H1 (cell line): ENCODE data around the gene PRSS21. TPM values are rescaled to one million over a fixed set of nuclear protein-coding genes. Genes with fewer than 3 reads are reported as not detected.

ENCODE experiments used
- CTCF ChIA-PET: fragments of 300-600 bp; sonication (Branson Sonifier 250); formaldehyde crosslinking; loops from one replicate; lab custom pipeline; 2021; ENCODE audit not compliant: partially characterized antibody; lab: Charles Lee
- POLR2A ChIA-PET: fragments of 300-600 bp; sonication (Branson Sonifier 250); formaldehyde crosslinking; loops from one replicate; lab custom pipeline; 2021; ENCODE audit warnings: inconsistent platforms; ENCODE audit not compliant: partially characterized antibody; lab: Charles Lee
- DNase-seq, 2 experiments: peaks; one replicate each; pipeline versions ENCODE4 v3.0.0 to v3.0.0-alpha.2; 2010 to 2022; ENCODE audit warnings: low spot score in 2 of 2, low read depth in 1 of 2, mixed read lengths in 1 of 2
- FAIRE-seq: peaks from 2 replicates; lab custom pipeline; 2011; peaks lifted over from hg19 to GRCh38; lab: Jason Lieb, UNC
- H2AFZ ChIP-seq: 2 replicates; pipeline ENCODE4 v1.8.1; 2012; ENCODE audit warnings: low read length, inconsistent platforms
- H2AK5ac ChIP-seq: 2 replicates; pipeline ENCODE4 v1.6.1; 2013; ENCODE audit warnings: low read depth, low read length
- H2BK120ac ChIP-seq: replicated peaks from 2 replicates; pipeline ENCODE3; 2013; ENCODE audit warnings: low read depth, low read length, inconsistent platforms
- H2BK12ac ChIP-seq: 2 replicates; pipeline ENCODE4 v1.6.1; 2013; ENCODE audit warnings: low read depth, low read length
- H2BK15ac ChIP-seq: 2 replicates; pipeline ENCODE4 v1.6.1; 2013; ENCODE audit warnings: low read length
- H2BK20ac ChIP-seq: 2 replicates; pipeline ENCODE4 v1.6.1; 2013; ENCODE audit warnings: low read length
- H2BK5ac ChIP-seq: 2 replicates; pipeline ENCODE4 v1.6.1; 2013; ENCODE audit warnings: low read depth, low read length
- H3K14ac ChIP-seq: 2 replicates; pipeline ENCODE4 v1.6.1; 2013; ENCODE audit warnings: inconsistent platforms; ENCODE audit not compliant: insufficient read length
- H3K18ac ChIP-seq: 2 replicates; pipeline ENCODE4 v1.6.1; 2013; ENCODE audit warnings: low read length; ENCODE audit errors: extremely low read depth
- H3K23ac ChIP-seq: 2 replicates; pipeline ENCODE4 v1.6.1; 2013; ENCODE audit warnings: inconsistent platforms; ENCODE audit not compliant: insufficient read length
- H3K23me2 ChIP-seq: 2 replicates; pipeline ENCODE4 v1.6.1; 2013; ENCODE audit warnings: low read depth, low read length
- H3K27ac ChIP-seq: 2 replicates; pipeline ENCODE4 v1.6.1; 2011; ENCODE audit warnings: low read depth, low read length, inconsistent platforms
- H3K27me3 ChIP-seq, 4 experiments: replicated peaks in 1 of 4; 1 replicate in 1 of 4; 2 replicates in 3 of 4; pipeline versions ENCODE4 v1.6.1 to v1.8.1; 2011 to 2013; ENCODE audit warnings: low read length in 3 of 4, mild to moderate bottlenecking in 3 of 4, inconsistent platforms in 2 of 4, mixed read lengths in 2 of 4, moderate library complexity in 1 of 4; ENCODE audit not compliant: control insufficient read depth in 3 of 4, insufficient read depth in 3 of 4; ENCODE audit errors: extremely low read depth in 1 of 4
- H3K36me3 ChIP-seq, 4 experiments: 2 replicates each; pipeline versions ENCODE4 v1.6.1 to v1.8.1; 2011 to 2013; ENCODE audit warnings: mild to moderate bottlenecking in 4 of 4, low read length in 3 of 4, moderate library complexity in 2 of 4, control low read depth in 1 of 4, inconsistent platforms in 1 of 4; ENCODE audit not compliant: insufficient read depth in 4 of 4, control insufficient read depth in 2 of 4
- H3K4ac ChIP-seq: replicated peaks from 2 replicates; pipeline ENCODE3; 2013; ENCODE audit warnings: low read length, low read depth, mixed read lengths, inconsistent platforms; ENCODE audit not compliant: insufficient read length
- H3K4me1 ChIP-seq, 4 experiments: replicated peaks in 1 of 4; 1 replicate in 1 of 4; 2 replicates in 3 of 4; pipeline versions ENCODE4 v1.6.1 to v1.8.1; 2011 to 2013; ENCODE audit warnings: low read length in 3 of 4, inconsistent platforms in 2 of 4, mixed read lengths in 1 of 4; ENCODE audit not compliant: insufficient read depth in 4 of 4, control insufficient read depth in 3 of 4
- H3K4me2 ChIP-seq, 2 experiments: 2 replicates each; pipeline versions ENCODE4 v1.6.1 to v1.8.1; 2011 to 2013; ENCODE audit warnings: low read depth in 2 of 2, low read length in 2 of 2, control low read depth in 1 of 2, inconsistent platforms in 1 of 2, mild to moderate bottlenecking in 1 of 2; ENCODE audit not compliant: insufficient read depth in 1 of 2
- H3K4me3 ChIP-seq, 4 experiments: fragments of 200-600, 300-600 bp in 1 of 4; sonication (generic), shearing (Covaris generic), sonication (Bioruptor Twin) in 1 of 4; 2 replicates each; pipeline versions ENCODE4 v1.5.1 to v1.8.1; 2011 to 2016; ENCODE audit warnings: low read length in 4 of 4, low read depth in 3 of 4, control low read depth in 2 of 4, inconsistent platforms in 2 of 4, mild to moderate bottlenecking in 2 of 4, mixed read lengths in 1 of 4, moderate library complexity in 1 of 4; ENCODE audit not compliant: insufficient read depth in 2 of 4; ENCODE audit errors: extremely low read depth in 1 of 4
- H3K56ac ChIP-seq: replicated peaks from 2 replicates; pipeline ENCODE3; 2013; ENCODE audit warnings: low read depth, mild to moderate bottlenecking, mixed read lengths, low read length, inconsistent platforms; ENCODE audit not compliant: insufficient read length
- H3K79me1 ChIP-seq: 2 replicates; pipeline ENCODE4 v1.6.1; 2013; ENCODE audit warnings: low read depth, low read length, control low read depth
- H3K79me2 ChIP-seq, 2 experiments: 2 replicates each; pipeline versions ENCODE4 v1.6.1 to v1.8.1; 2012 to 2013; ENCODE audit warnings: low read length in 2 of 2, mild to moderate bottlenecking in 2 of 2, inconsistent platforms in 1 of 2; ENCODE audit not compliant: insufficient read depth in 2 of 2, control insufficient read depth in 1 of 2
- H3K9ac ChIP-seq, 4 experiments: replicated peaks in 1 of 4; 1 replicate in 1 of 4; 2 replicates in 3 of 4; pipeline versions ENCODE4 v1.6.1 to v1.8.1; 2011 to 2013; ENCODE audit warnings: low read depth in 3 of 4, low read length in 3 of 4, control low read depth in 2 of 4, mild to moderate bottlenecking in 2 of 4, moderate library complexity in 2 of 4, inconsistent platforms in 1 of 4; ENCODE audit errors: extremely low read depth in 1 of 4
- H3K9me3 ChIP-seq, 2 experiments: 2 replicates each; pipeline versions ENCODE4 v1.6.1 to v1.8.1; 2012 to 2013; ENCODE audit warnings: mild to moderate bottlenecking in 2 of 2, moderate library complexity in 2 of 2, control low read depth in 1 of 2, inconsistent platforms in 1 of 2, low read depth in 1 of 2, low read length in 1 of 2, mixed read lengths in 1 of 2; ENCODE audit not compliant: insufficient read depth in 2 of 2
- H4K20me1 ChIP-seq, 2 experiments: replicated peaks in 1 of 2; 2 replicates each; pipeline versions ENCODE3 to v1.8.1; 2011 to 2013; ENCODE audit warnings: inconsistent platforms in 2 of 2, low read length in 2 of 2, mild to moderate bottlenecking in 1 of 2; ENCODE audit not compliant: insufficient read depth in 2 of 2, control insufficient read depth in 1 of 2
- H4K5ac ChIP-seq: 2 replicates; pipeline ENCODE4 v1.6.1; 2013; ENCODE audit warnings: low read length, low read depth, mixed read lengths, inconsistent platforms; ENCODE audit not compliant: insufficient read length
- H4K8ac ChIP-seq: 2 replicates; pipeline ENCODE4 v1.8.0; 2013; ENCODE audit warnings: mild to moderate bottlenecking, moderate library complexity, low read length, inconsistent platforms; ENCODE audit not compliant: insufficient read depth; ENCODE audit errors: extremely low read depth
- H4K91ac ChIP-seq: replicated peaks from 2 replicates; pipeline ENCODE3; 2013; ENCODE audit warnings: low read length, mixed read lengths, inconsistent platforms; ENCODE audit not compliant: insufficient read length
- JUN ChIP-seq: IDR thresholded peaks from 2 replicates; pipeline ENCODE4 v1.6.1; 2011; ENCODE audit warnings: low read depth, mild to moderate bottlenecking, improper control_type of control experiment, low read length
- RAD21 ChIP-seq, 2 experiments: IDR thresholded peaks in 1 of 2; conservative IDR thresholded peaks in 1 of 2; 2 replicates each; pipeline ENCODE4 v1.6.1; 2011; ENCODE audit warnings: low read depth in 2 of 2, low read length in 2 of 2, improper control_type of control experiment in 1 of 2, inconsistent platforms in 1 of 2, mild to moderate bottlenecking in 1 of 2, moderate library complexity in 1 of 2
- SAP30 ChIP-seq: fragments of 300-600 bp; sonication (generic); IDR thresholded peaks from 2 replicates; pipeline ENCODE4 v1.7.1; 2012; ENCODE audit warnings: low read length, moderate library complexity, mild to moderate bottlenecking, inconsistent platforms; ENCODE audit not compliant: insufficient read depth, insufficient replicate concordance
- SP2 ChIP-seq: IDR thresholded peaks from 2 replicates; pipeline ENCODE4 v1.6.1; 2012; ENCODE audit warnings: mild to moderate bottlenecking, low read length, inconsistent platforms
- TBP ChIP-seq: IDR thresholded peaks from 2 replicates; pipeline ENCODE4 v1.6.1; 2011; ENCODE audit warnings: low read depth, low read length, improper control_type of control experiment
- WGBS, 2 experiments: shearing (Covaris generic) in 1 of 2; methylation state at CpG; one replicate each; pipeline versions ENCODE4 v1.1.6 to v1.1.7; 2013 to 2015; ENCODE audit warnings: low lambda C conversion rate in 2 of 2, mixed read lengths in 2 of 2, inconsistent platforms in 1 of 2, low coverage in 1 of 2, missing lambda C conversion rate in 1 of 2; ENCODE audit not compliant: insufficient replicate concordance in 2 of 2, insufficient coverage in 1 of 2, insufficient read length in 1 of 2; ENCODE audit errors: extremely low coverage in 1 of 2, missing lambda C conversion rate in 1 of 2; 5-methylcytosine and 5-hydroxymethylcytosine counted together
- polyA plus RNA-seq, 7 experiments: library from polyadenylated mRNA; depleted of rRNA in 3 of 7; stranded (reverse) in 5 of 7; unstranded in 2 of 7; fragments of >200 nt in 5 of 7; fragments of 200-250 nt in 2 of 7; gene quantifications; 1 replicate in 5 of 7; 2 replicates in 1 of 7; 4 replicates in 1 of 7; pipeline versions ENCODE4 v1.2.1 to v1.2.3, GENCODE V29; 2011 to 2013; ENCODE audit warnings: missing spikeins in 2 of 7, mixed read lengths in 2 of 7
- total RNA-seq: library from RNA; stranded (reverse); fragmentation: NEBNext Ultra II Directional; extraction: Animal tissue kit (Norgen Biotek cat#: 25700); gene quantifications from 2 replicates; pipeline ENCODE4 v1.2.1, GENCODE V29; 2021

Gene PRSS21
- total and polyA plus RNA-seq, 2 of the 8 experiments (the other 6 are each of a cell fraction or from before 2014, with no cell fraction given): 0.76 to 1.0 TPM

DNA sequence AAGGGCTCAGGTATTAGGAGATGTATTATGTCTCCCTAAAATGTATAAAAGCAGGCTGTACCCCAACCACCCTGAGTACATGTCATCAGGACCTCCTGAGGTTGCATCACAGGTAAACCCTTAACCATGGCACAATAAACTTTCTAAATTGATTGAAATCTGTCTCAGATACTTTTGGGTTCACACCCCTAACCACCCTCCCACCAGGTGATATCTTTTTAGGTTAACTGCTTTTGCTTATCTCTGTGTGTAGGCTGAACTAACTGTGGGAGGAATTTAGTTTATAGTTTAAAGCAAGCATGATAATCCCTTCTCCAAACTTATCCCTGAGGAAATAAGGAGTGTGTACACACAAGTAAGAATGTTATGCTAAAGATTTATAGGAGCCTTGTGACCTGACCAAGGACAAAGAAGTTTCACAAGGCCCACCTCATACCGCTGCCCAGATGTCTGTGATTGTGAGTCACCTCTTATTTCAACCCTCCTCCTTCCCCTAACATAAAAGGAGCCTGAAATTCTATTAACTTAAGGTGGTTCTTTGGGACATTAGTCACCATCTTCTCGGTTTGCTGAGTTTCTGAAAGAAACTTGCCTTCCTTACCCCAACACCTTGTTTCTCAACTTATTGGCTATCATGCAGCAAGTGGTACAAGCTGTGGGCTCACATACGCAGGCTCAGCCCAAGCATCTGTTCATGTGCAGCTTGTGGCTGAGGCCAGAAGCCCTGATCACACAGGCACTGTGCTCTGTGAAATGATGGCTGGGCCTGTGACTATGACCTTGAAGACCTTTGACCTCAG lies 29.7 kb downstream of the PRSS21 start:
- no peaks in the 10 kb centered on the region for H3K9me3 ChIP-seq
- H2BK120ac ChIP-seq: no peak overlapping the region
- H3K27ac ChIP-seq: no peak overlapping the region
- H2AK5ac ChIP-seq: no peak overlapping the region
- H4K8ac ChIP-seq: no peak overlapping the region; the same call in 1 of the 2 replicates
- no peak overlapping the region for H2BK12ac ChIP-seq
- H2BK20ac ChIP-seq: no peak overlapping the region
- no peak overlapping the region for H2BK15ac ChIP-seq
- H3K4me1 ChIP-seq: peaks cover 0 to 3% (median 1%) of the 10 kb centered on the region in 4 experiments; a peak in 2 of 7 replicates
- H4K5ac ChIP-seq: no peak overlapping the region
- no peaks in the 10 kb centered on the region for H3K79me2 ChIP-seq
- CTCF ChIA-PET: interaction anchor here (1.7 kb wide), 1 partner anchor 75 kb away, joined by 4 read pairs; no protein-coding TSS in a partner anchor
- no peak overlapping the region for H3K4me2 ChIP-seq
- TF ChIP-seq RAD21 (IDR thresholded peaks at IDR 0.05 in 1 of 2, conservative IDR thresholded peaks at IDR 0.05 in 1 of 2; ENCODE audit: low read depth in 2 of 2, low read length in 2 of 2) (no peak), SAP30 (no peak), JUN (no peak), TBP (no peak), SP2 (no peak)
- TF ChIP-seq, all 59 proteins: peak for 0
- peaks cover 0 to 13% (median 6%) of the 10 kb centered on the region in 4 experiments; a peak in 4 of 7 replicates for H3K27me3 ChIP-seq
- no peak overlapping the region for H2BK5ac ChIP-seq
- H4K20me1 ChIP-seq: no peaks in the 10 kb centered on the region
- no peak overlapping the region for H3K23ac ChIP-seq
- POLR2A ChIA-PET: no interaction called here
- H2AFZ ChIP-seq: no peak overlapping the region
- no peaks in the 10 kb centered on the region for H3K23me2 ChIP-seq
- no peak overlapping the region for H3K18ac ChIP-seq
- no peak overlapping the region for H3K4ac ChIP-seq
- H3K36me3 ChIP-seq: no peaks in the 10 kb centered on the region
- no peak overlapping the region for H3K14ac ChIP-seq
- H3K9ac ChIP-seq: no peak overlapping the region
- no peak for FAIRE-seq
- no peak for DNase-seq
- H3K56ac ChIP-seq: no peak overlapping the region
- H4K91ac ChIP-seq: no peak overlapping the region
- H3K4me3 ChIP-seq: no peak overlapping the region
- WGBS, 2 experiments: 77% methylated on average over 3 of the region's 3 CpGs; no CpG with 5 or more reads in 1 of the 2 experiments
- H3K79me1 ChIP-seq: no peaks in the 10 kb centered on the region
